GM18858 (cell line): ENCODE measurements around the gene REV1.
"Not testable (repeated sequence)": the region's sequence is repeated elsewhere in the genome, so short reads cannot be mapped to it uniquely, and the experiment has no call there.

Source experiments
- ATAC-seq: cut with Tn5 transposase; IDR thresholded peaks from one replicate; pipeline ENCODE4 v1.9.1; 2021; ENCODE audit not compliant: unreplicated experiment

Gene REV1

DNA sequence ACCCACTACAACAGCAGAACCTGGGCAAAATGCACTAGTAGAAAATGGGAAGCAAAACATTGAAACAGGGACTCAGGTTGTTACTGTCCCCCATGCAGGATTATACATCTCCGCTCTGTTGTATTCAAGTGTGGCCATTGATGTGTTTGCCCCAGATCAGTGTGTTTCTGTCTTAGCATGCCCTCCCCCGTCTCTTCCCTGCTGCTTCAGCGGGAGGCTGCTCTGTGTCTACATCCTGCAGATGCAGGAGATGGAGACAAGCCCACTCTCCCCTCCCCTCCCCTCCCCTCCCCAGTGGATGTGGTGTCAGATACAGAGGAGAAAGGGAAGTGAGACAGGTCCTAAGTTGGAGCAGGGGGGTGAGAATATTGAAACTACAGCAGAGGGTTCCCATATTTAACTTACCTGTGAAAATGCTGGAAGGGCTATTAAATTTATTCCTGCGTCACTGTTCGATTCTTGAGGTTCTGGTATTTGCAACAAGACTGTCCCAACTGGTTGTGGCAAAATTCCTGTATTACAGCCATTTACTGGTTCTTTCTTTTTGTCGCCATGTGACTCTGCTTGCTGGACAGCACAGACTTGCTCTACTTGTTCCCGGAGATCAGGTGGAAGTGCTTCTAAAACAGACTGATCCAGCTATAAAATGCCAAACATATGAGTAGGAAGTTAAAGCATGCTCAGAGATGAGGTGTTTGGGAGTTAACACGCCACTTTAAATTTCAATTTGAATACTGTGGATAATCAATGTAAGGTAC is 85.6 kb downstream of the REV1 start:
- ATAC-seq = no peak

DNA sequence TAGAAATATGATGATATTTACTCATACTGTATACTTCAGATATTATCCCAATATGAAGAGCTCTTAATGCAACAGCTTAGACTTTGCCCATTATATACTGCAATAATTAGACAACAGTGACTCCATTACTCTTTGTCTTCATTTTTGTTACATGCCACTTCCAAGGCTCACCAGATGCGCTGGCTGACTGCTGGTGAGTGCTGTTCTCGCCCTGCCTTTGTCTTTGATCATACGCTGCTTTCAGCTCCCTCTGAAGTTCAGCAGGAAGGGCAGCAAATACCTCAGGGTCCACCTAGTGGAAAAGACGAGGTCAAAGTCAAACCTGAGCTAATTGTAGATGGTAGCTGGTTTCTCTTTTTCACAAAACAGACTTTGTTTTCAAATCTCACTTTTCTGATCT is 86.3 kb downstream of the REV1 start:
- ATAC-seq = no peak

GRCh38 chr2:99403084-99403483 is 86.7 kb downstream of the REV1 start:
- no peak for ATAC-seq

DNA sequence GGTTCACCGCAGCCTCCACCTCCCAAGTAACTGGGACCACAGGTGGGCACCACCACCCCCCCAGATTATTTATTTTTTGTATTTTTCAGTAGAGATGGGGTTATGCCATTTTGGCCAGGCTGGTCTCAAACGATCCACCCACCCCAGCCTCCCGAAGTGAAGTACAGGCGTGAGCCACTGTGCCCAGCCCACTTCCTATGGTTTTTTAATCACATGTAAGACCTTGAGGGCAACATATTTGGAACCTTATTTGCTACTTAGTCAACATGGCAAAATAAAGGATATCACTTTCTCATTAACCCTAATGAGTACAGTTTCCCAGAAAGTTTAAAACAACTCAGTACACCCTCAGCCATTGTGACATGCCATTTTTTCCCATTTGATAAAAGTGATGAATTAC is 88.0 kb downstream of the REV1 start:
- ATAC-seq = no peak

GRCh38 chr2:99399795-99400194 is 90.0 kb downstream of the REV1 start:
- no peak for ATAC-seq

- no peak for ATAC-seq
These were observed 90.8 kb downstream of the REV1 start for GRCh38 chr2:99399063-99399462.

GRCh38 chr2:99398303-99398702 is 91.5 kb downstream of the REV1 start:
- no peak for ATAC-seq

DNA sequence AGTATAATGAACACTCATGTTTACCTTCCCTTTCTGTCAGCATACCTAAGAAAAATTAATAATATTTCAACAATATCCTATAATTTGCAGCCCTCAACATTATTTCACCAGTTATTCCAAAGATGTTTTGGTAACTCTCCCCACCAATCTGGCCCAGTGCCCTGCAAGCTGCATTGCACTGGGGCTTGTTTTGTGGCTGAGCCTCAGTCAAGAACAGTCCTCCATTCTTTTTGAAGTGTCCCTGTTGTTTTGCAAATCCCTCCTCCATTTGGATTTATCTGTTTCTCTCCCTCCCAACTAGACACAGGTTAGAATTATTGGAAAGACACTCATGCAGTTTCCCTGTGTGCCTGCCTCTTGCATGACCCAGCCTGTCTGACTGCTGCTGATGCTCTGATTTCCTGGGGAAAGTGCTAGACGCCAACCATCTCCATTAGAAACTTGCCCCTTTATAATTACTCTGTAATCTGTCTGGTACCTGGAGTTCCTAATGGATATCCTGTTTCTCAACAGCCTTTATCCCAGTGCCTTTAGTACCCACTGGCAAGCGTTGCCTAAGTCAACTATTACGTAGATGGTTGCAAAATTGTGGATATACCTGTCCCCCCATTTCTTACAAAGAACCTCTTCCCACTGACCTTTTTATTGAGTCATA is 92.4 kb downstream of the REV1 start:
- no peak for ATAC-seq

DNA sequence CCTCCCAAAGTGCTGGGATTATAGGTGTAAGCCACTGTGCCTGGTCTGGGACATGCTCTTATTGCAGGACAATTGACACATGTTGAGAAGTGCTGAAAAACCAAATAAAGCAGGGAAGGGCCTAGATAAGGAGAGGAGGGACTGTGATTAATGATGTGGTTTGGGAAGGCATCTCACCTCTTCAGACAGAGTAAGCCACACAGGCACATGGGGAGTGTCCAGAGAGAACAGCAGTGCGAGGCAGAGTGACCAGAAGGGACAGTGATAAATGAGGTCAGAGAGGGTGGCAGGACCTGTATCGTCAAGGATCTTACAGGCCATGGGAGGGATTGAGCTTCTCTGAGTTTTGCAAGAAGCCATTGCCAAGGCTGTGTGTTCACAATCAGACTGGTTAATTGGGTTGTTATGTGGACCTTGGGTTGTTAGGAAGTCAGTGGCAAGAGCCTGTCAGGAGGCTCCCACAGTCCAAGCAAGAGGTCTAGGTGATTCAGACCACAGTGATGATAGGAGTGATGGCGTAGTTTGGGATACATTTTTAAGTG is 94.2 kb downstream of the REV1 start:
- no peak for ATAC-seq

DNA sequence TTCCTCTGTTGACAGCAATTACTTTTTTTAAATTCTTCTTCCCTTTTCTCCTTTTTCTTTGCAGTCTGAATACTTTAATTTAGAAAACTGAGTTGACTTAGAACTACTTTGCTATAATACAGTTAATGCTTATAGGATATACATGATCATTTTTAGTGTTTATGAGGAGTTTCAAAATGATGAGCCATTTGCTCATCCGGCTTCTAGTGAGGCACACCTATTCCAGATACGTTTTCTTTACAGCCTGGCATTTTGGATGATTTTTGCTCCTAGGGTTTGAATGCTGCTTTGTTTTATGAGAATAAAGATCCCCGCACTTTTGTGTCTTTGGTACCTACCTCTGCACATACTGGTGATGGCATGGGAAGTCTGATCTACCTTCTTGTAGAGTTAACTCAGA is 99.9 kb downstream of the REV1 start:
- no peak for ATAC-seq

- no peak for ATAC-seq
These were observed 100.4 kb downstream of the REV1 start for GRCh38 chr2:99389371-99389770.

DNA sequence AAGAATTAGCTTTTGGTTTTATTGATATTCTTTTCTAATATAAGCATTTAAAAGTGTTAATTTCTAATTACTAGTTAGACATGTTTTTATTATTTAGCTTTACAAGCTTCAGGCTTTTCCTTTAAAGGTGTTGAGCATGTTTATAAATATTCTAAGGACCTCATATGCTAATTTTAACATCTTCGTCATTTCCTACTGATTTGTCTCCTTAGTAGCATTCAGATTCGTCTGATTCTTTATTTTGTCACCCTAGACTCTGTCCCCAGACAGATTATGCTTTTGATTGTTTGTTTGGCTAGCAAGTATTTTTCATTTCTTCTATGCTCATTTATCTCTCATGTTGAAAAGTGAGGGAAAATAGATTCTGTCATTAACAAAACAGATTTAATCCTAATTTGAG is 100.9 kb downstream of the REV1 start:
- no peak for ATAC-seq

GRCh38 chr2:99386011-99386410 is 103.8 kb downstream of the REV1 start:
- ATAC-seq = no peak

- no peak for ATAC-seq
These were observed 107.7 kb downstream of the REV1 start for GRCh38 chr2:99382143-99382542.

DNA sequence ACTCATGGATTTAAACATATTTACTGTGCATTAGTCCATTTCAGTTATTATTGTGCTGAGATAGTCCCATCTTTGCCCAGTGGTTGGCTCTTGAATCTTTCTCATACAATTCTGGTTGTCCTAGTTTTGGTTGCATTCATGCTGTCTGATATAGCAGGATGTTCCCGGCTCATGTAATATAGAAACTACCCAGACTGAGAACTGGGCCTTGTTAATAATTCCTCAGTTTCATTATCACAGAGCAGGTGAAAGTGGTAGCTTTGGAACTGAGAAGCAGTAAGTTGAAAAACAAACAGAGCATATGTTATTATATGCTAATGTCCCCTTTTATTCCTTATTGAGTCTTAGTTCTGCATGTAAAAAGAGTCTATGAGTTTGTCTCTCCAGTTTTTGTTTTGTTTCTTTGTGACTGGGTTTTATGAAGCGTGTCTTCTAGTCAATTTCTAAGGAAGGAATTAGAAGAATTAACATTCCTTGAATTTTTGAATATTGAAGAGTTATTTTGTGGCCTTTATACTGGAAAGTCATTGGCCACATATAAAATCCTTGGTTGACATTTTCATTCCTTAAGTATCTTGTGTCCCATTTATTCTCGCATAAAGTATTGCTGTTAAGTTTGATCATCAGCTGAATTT is 109.3 kb downstream of the REV1 start:
- no peak for ATAC-seq

- no peak for ATAC-seq
These were observed 111.9 kb downstream of the REV1 start for GRCh38 chr2:99377879-99378278.

- no peak for ATAC-seq
These were observed 113.5 kb downstream of the REV1 start for GRCh38 chr2:99376254-99376864.

GRCh38 chr2:99374747-99375146 is 115.1 kb downstream of the REV1 start:
- ATAC-seq = no peak

- no peak for ATAC-seq
These were observed 116.7 kb downstream of the REV1 start for GRCh38 chr2:99373144-99373543.

DNA sequence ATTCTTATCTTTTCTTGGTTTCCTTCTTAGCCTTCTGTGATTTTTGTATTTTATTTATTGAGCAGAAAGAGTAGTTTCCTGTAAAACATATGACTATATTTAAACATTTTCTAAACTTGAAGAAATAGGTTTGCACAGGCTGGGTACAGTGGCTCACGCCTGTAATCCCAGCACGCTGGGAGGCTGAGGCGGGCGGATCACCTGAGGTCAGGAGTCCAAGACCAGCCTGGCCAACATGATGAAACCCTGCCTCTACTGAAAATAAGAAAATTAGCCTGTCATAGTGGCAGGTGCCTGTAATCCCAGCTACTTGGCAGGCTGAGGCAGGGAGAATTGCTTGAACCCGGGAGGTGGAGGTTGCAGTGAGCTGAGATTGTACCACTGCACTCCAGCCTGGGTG is 121.0 kb downstream of the REV1 start:
- not testable (repeated sequence) for ATAC-seq

- no peak for ATAC-seq
These were observed 124.2 kb downstream of the REV1 start for GRCh38 chr2:99365661-99366060.

- ATAC-seq = no peak
These were observed 133.0 kb downstream of the REV1 start for GRCh38 chr2:99356853-99357252.
